Measurements from ENCODE around the gene PHAF1. TPM values are rescaled to one million over a fixed set of nuclear protein-coding genes. Genes with fewer than 3 reads are reported as not detected.

Gene PHAF1
- total and polyA plus RNA-seq, 2 of the 8 experiments (the other 6 are each of a cell fraction or from before 2014, with no cell fraction given) = 18.6 to 26.4 TPM

- no peaks in the 10 kb centered on the region for H3K23me2 ChIP-seq (ENCODE audit: low read depth, low read length)
- DNase-seq (ENCODE audit: low read depth in 1 of 2, low spot score in 2 of 2) (no peak), FAIRE-seq (no peak)
- H2BK120ac ChIP-seq (replicated peaks; ENCODE audit: low read depth, low read length) = no peak overlapping the region
- no peak overlapping the region for H2BK5ac ChIP-seq (ENCODE audit: low read depth, low read length)
- no peaks in the 10 kb centered on the region; the same call in 1 of the 2 replicates for H3K79me1 ChIP-seq (ENCODE audit: low read depth, low read length)
- no peak overlapping the region for H2AFZ ChIP-seq (ENCODE audit: low read length)
- H4K91ac ChIP-seq (replicated peaks; ENCODE audit: insufficient read length, low read length) = no peak overlapping the region
- no peaks in the 10 kb centered on the region for H3K27me3 ChIP-seq (replicated peaks in 1 of 4; ENCODE audit: control insufficient read depth in 3 of 4, extremely low read depth in 1 of 4, insufficient read depth in 3 of 4, low read length in 3 of 4)
- H2BK12ac ChIP-seq (ENCODE audit: low read depth, low read length) = no peak overlapping the region
- H3K36me3 ChIP-seq (ENCODE audit: control insufficient read depth in 2 of 4, insufficient read depth in 4 of 4, low read length in 3 of 4) = peaks cover 21 to 58% (median 36%) of the 10 kb centered on the region in 4 experiments
- H3K4me2 ChIP-seq (ENCODE audit: insufficient read depth in 1 of 2, low read depth in 2 of 2, low read length in 2 of 2) = no peak overlapping the region
- no peak overlapping the region for H3K23ac ChIP-seq (ENCODE audit: insufficient read length)
- H3K4me3 ChIP-seq (ENCODE audit: extremely low read depth in 1 of 4, insufficient read depth in 2 of 4, low read depth in 3 of 4, low read length in 4 of 4) = no peak overlapping the region
- POLR2A ChIA-PET (ENCODE audit: partially characterized antibody) = no interaction called here
- CTCF ChIA-PET (ENCODE audit: partially characterized antibody) = interaction anchor here (0.5 to 5.3 kb wide), 9 partner anchors 10 to 183 kb away, joined by 3 to 25 read pairs (median 3); partner anchors contain the start of gene NOL3
- H4K5ac ChIP-seq (ENCODE audit: insufficient read length, low read depth, low read length) = no peak overlapping the region
- no peak overlapping the region for H3K4ac ChIP-seq (replicated peaks; ENCODE audit: insufficient read length, low read depth, low read length)
- H2AK5ac ChIP-seq (ENCODE audit: low read depth, low read length) = no peak overlapping the region
- H3K18ac ChIP-seq (ENCODE audit: extremely low read depth, low read length) = no peak overlapping the region
- H4K8ac ChIP-seq (ENCODE audit: extremely low read depth, insufficient read depth, low read length) = no peak overlapping the region
- H3K79me2 ChIP-seq (ENCODE audit: control insufficient read depth in 1 of 2, insufficient read depth in 2 of 2, low read length in 2 of 2) = no peaks in the 10 kb centered on the region
- H3K56ac ChIP-seq (replicated peaks; ENCODE audit: insufficient read length, low read depth, low read length) = no peak overlapping the region
- no peak overlapping the region for H3K14ac ChIP-seq (ENCODE audit: insufficient read length)
- H3K4me1 ChIP-seq (replicated peaks in 1 of 4; ENCODE audit: control insufficient read depth in 3 of 4, insufficient read depth in 4 of 4, low read length in 3 of 4) = no peaks in the 10 kb centered on the region
- peaks cover 0 to 1% of the 10 kb centered on the region in 2 experiments for H4K20me1 ChIP-seq (replicated peaks in 1 of 2; ENCODE audit: control insufficient read depth in 1 of 2, insufficient read depth in 2 of 2, low read length in 2 of 2)
- WGBS, 2 experiments (ENCODE audit: extremely low coverage in 1 of 2, insufficient coverage in 1 of 2, insufficient read length in 1 of 2, insufficient replicate concordance in 2 of 2, low coverage in 1 of 2, low lambda C conversion rate in 2 of 2, missing lambda C conversion rate in 1 of 2) = 88% methylated on average over 3 of the region's 3 CpGs; no CpG with 5 or more reads in 1 of the 2 experiments
- no peak overlapping the region for H2BK20ac ChIP-seq (ENCODE audit: low read length)
- no peak overlapping the region for H2BK15ac ChIP-seq (ENCODE audit: low read length)
- no peaks in the 10 kb centered on the region for H3K9me3 ChIP-seq (ENCODE audit: insufficient read depth in 2 of 2, low read depth in 1 of 2, low read length in 1 of 2)
- H3K9ac ChIP-seq (replicated peaks in 1 of 4; ENCODE audit: extremely low read depth in 1 of 4, low read depth in 3 of 4, low read length in 3 of 4) = no peak overlapping the region
- H3K27ac ChIP-seq (ENCODE audit: low read depth, low read length) = no peak overlapping the region
- no peak for TF ChIP-seq TAF7 (optimal IDR thresholded peaks at IDR 0.05; ENCODE audit: borderline replicate concordance, low read depth, low read length)
- TF ChIP-seq SIX5 (IDR thresholded peaks at IDR 0.05; ENCODE audit: low read depth, low read length) = no peak
- TF ChIP-seq KDM4A (IDR thresholded peaks at IDR 0.05; ENCODE audit: low read depth, low read length, severe bottlenecking) = no peak
- TF ChIP-seq SP4 (IDR thresholded peaks at IDR 0.05; ENCODE audit: low read length) = no peak
- no peak for TF ChIP-seq PHF8 (conservative IDR thresholded peaks at IDR 0.05; ENCODE audit: low read depth, low read length)
- TF ChIP-seq NANOG (IDR thresholded peaks at IDR 0.05; ENCODE audit: insufficient read depth, low read depth, low read length, poor library complexity, severe bottlenecking) = no peak
- TF ChIP-seq MAX (IDR thresholded peaks at IDR 0.05) = no peak
- no peak for TF ChIP-seq BACH1 (IDR thresholded peaks at IDR 0.05; ENCODE audit: low read length)
- no peak for TF ChIP-seq TAF1 (IDR thresholded peaks at IDR 0.05; ENCODE audit: low read depth, low read length)
- no peak for TF ChIP-seq HDAC2 (IDR thresholded peaks at IDR 0.05; ENCODE audit: borderline replicate concordance in 1 of 2, low read depth in 2 of 2, low read length in 2 of 2)
- no peak for TF ChIP-seq CREB1 (IDR thresholded peaks at IDR 0.05)
- TF ChIP-seq CEBPB (IDR thresholded peaks at IDR 0.05; ENCODE audit: low read depth, low read length) = no peak
- no peak for TF ChIP-seq POU5F1 (IDR thresholded peaks at IDR 0.05; ENCODE audit: low read depth, low read length)
- TF ChIP-seq RBBP5 (IDR thresholded peaks at IDR 0.05; ENCODE audit: borderline replicate concordance, low read depth, low read length) = no peak
Observed at GRCh38 chr16:67137605-67138004, 27.9 kb downstream of the PHAF1 start.

Measured in H1 (cell line).